Activated gamma-delta T cell treated with Interleukin-2 at 50 U/mL for 16 hours (primary cell): Measurements from ENCODE around the gene PRKG1.
A peak's percentile ranks its signal among the peaks of the same experiment; 100 is the strongest.
"Not testable (repeated sequence)": the region's sequence is repeated elsewhere in the genome, so short reads cannot be mapped to it uniquely, and the experiment has no call there.

Source experiments
- DNase-seq: peaks from one replicate; pipeline ENCODE4 v3.0.0-alpha.2; 2020

The PRKG1 gene

DNA sequence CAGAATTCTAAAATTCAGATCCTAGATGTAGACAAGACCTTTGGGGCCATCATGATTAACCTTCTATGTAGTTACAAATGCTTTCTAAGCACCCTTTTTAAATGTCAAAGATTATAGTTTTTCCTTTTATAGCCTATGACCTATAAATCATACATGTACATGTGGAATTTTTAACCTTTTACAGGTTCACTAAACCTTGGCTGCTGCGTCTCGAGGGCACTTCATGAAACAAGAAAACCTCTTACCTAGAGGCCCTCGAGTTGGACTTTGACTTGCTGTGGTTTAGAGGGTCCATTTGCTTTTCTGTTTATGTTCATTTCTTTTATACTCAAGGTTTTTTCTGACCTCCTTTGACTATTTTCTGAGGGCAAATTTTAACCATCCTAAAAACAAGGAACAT is 323.0 kb downstream of the PRKG1 start:
- no peak for DNase-seq

DNA sequence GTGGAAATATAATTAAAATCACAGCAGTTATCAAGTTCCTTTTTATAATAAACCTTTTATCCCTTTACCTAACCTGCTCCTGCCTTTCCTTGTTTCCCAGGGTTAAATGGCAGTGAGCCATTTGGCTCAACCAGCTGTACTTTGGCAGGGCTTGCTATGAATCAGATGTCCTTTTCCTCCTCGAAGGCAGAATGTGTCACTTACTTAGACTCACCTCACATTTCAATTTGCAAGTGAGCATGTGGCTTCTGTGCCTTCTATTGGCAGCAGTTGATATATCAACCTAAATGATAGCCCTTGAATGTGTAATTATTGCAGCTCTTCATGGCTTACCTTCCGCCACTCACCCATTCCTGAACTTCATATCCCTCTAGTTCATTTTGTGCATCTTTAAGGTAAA is 323.4 kb downstream of the PRKG1 start:
- DNase-seq, result no peak

DNA sequence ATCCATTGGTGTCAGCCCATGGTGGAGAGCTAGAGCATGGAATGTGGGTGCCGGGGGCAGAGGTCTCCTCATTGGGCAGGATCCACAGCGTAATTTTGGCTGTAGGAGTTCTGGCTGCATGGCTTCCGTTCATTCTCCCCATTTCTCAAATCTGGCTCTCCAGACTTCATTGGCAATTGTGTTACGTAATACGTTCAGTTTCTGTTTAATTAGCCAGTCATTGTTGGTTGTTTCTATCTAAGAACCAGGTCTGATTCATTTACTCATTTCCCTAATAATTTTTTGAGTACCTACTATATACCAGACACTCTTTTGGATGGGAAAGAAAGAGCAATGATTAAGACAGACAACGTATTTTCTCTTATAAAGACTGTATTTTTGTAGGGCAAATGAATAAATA is 325.6 kb downstream of the PRKG1 start:
- no peak for DNase-seq

DNA sequence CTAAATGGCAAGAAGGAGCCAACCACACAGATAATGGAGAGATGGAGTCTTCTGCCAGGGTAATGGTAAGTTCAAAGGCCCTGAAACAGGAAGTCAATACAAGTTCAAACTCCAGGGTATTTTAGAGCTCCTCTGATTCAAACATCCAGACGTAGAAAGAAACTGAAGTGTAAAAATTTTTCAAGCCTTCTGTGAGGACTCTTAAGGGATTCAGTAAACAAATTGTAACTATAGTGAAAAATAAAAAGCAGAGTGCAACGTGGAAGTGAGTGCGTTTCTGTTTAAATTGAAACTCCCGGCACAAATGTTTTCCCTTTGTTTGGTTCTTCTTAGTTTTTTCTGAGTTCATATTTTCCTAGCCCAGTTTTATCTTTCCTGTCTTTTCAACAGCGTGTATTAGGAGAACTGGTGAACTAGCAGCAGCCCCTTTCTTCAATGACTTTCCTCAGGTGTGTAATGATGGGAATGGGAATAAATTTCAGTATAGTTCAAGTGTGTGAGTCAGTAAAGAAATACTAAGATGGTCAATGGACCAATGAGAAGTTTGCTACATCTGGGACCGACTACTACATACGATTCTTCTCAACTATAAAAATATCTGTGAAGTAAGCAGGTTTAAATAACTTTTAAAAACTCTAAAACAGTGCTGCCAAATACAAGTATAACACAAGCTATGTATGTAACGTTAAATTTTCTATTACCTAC is 326.3 kb downstream of the PRKG1 start:
- no peak for DNase-seq

DNA sequence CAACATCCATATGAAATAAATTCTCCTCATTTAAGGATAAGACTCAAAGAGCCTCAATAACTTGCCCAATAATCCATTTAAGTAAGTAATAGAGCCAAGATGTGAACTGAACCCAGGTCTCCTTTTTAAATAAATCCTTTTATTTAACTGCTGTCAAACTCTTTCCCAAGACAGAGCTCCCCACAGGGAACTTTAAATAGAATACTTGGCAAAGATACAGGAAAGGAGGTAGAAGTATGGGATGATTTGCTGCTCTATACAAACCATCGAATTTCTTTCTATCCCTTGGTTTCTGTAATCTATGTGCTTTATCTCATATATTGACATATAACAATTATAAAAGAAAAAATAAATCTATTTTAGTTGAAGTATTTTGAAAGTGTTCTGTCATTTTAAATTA is 329.2 kb downstream of the PRKG1 start:
- no peak for DNase-seq

DNA sequence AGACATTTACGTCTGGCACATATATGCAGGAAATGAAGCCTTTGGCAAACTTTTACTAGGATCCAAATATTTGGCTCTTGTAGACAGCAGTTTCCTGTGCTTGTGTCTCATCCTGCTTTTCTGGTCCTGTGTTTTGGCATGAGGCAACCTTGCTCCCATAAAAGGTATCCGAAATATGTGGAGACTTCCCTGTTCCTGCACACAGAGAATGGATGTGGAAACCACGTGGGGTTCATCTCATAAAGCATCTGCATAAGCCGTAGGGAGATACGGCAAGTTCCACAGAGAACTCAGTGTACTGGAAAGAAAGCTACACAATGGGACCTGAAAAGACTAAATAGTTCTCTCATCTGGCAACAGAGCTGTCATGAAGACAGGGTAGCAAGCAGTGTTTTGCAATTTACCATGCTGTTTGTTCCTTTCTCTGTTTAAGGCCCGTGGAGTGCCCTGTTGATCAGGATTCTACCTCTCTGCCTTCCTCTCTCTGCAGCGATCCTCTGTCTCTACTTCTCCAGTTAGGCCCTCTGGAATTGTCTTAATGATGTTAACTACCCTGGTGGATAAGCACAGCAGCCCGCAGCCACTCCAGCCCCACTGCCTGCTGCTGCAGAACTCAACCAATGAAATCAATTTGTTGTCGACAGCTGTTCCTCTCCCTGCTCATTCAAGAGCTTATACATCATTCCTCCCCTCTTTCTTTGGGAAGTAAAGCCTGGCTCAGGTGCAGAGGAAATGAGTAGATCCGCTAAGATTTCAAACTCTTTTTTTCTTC is 331.5 kb downstream of the PRKG1 start:
- DNase-seq, result no peak

DNA sequence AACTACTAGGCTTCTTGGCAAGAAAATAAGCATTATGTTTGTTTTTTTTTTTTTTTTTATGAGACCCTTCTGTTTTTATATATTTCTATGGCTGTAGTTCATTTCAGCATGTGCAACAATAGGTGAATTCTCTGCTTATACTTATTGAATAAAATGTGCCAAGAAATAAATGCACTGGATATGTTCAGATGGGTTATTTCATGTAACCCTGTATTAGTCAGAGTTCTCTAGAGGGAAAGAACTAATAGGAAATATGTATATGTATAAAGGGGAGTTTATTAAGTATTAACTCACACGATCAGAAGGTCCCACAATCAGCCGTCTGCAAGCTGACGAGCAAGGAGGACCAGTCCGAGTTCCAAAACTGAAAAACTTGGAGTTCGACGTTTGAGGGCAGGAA is 332.3 kb downstream of the PRKG1 start:
- DNase-seq, result no peak

DNA sequence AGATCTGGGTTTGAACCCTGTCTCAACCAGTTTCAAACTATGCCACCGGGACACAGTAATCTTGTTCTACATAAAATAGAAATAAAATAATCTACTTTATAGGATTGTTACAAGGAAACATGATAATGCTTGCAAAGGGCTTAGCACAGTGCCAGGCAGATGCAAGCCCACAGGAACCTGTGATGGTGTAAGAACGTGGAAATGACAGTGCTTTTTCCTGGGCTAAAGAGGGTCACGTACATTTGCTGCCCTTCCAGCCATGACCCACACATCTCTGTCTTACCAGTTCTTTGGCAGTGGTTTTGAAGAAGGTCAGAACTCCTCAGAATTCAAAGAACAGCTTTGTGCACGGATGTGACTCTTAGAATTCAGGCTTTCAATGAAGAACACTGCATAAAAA is 342.2 kb downstream of the PRKG1 start:
- no peak for DNase-seq

DNA sequence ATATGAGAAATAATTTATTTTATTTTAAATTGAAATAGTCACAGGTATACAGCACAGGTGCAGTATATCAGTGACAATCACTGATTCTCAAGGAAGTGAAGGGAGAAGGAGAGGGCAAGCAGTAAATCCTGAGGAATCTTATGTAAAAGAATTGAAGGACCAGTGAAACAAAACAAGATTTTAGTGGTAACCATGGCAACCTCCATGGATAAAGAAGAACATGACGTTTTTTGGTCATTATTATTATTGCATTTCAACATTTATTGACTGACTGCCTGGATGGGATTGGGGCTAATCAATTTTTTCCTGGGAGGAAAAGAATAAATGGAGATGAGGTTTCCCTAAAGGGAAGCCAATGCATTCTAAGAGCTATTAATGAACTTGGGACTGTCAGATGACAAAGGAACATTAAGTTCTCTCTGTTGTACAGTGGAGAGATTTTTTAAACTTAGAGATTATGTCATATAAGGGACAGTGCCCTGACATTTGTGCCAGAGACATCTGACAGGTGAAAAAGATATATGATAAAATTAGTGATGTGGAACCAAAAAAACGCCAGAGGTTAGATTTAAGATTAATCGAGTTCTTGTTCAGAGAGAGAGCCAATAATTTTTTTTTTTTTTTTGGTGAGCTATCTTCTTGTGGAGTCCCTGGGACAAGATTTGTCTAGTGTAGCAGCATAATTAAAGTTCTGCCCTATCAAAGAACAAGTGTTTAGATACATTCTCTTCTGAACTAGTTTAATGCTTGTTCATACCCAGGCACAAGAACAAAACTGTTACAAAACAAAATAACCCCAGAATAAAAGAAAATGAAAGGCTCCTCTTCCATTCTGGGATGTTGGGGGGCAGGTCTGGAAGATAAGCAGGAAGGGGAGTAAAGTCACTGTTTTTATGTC is 345.2 kb downstream of the PRKG1 start:
- no peak for DNase-seq

DNA sequence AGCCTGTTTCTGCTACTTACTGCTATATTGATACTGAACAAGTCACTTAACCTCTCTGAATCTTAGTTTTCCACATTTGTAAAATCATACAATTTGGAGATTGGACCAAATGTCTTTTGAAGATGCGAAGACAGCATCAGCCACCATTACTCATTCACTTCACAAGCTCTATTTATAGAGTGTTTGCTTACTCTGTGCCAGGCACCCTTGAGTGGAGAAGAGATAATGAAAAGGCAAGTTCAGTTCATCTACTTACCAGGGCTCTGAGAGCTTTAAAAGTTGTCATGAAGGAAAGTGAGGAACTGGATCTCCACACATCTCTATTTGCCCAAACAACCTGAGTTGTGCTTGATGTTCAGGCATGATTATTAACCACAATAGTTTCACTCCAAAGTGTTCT is 347.6 kb downstream of the PRKG1 start:
- no peak for DNase-seq

DNA sequence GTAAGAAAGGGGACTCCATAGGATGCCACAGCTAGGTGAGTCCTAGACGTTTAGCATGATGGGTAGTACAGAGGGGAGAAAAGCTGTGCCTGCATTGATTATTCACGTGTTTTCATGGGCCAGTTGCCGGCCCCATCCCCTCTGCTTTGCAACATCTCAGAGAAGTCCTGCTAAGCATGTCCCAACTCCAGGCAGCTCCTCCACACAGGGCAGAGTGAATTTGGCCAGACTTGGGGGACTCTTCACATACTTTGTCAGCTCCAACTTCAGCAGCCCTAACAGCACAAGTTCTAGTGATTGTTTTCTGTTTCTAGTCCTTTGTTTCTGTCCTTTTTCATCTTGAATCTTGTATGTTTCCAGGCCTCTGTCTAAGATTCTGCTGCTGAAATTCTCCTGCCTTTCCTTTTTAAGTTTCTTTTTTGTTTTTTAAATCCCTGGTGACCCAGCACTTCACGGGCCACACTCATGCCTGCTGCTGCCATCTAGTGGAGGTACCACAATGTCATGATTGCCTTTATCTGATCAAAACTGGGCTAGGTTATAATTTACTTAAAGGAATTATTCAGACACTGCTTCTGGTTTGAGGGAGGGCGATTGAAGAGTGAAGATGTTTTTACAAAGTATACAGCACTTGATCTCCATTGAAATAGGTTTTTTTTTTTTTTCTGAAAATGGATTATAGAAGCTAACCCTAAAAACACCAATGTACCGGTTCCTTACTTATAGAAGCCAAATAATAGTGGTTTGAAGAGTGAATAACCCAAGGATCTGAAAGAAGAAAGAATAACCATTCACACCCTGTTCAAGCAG is 348.2 kb downstream of the PRKG1 start:
- peak; percentile 24 for DNase-seq

DNA sequence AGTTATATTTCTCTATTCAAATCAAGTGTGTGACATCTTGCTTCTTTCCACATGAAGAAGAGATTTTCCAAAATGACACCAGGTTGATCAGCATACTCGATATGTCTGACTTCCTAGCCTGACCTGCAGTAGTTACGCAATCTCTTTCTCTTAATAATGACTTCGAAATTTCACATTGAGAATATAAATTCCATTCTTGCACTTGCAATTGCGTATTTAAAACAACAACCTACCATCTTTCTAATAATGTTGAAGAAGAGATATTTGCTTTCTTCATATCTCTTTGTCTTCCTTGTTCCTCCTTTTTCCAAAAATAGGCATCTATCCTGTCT is 348.8 kb downstream of the PRKG1 start:
- no peak for DNase-seq

DNA sequence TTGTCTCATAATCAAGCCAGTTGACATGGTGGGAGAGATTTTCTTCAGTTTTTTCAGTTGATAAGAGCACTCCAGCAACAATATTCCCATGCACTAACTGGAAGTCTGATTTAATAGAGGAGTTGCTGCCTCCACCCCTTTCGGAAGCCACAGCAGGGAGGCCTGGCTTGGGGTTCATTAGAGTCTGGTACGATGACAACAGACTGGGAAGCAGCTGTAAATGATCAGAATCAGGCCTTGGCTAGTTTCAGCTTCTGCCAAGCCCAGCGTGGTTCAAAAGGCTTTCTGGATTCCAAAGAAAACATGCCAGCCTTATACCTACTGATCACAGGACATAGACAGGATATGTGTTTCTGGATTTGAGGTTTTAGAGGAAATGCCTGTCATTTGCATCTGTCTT is 351.1 kb downstream of the PRKG1 start:
- no peak for DNase-seq

DNA sequence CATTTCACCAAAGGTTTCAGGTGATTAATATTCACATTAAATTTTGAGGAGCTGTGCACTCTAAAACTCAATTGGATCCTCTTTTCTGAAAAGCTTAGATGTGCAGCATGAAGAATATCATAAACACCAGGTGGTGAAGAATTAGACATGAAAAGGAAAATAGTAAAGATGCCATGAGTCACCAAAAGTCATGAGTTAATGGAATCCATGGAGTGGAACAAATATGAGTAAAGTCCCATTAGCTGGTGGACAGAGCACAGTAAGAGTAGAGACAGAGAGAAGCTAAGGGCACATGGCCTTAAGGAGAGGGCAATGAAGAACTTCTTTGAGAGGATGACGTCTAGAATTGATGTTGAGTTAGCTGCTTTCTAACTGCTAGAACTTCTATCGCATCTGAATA is 353.5 kb downstream of the PRKG1 start:
- DNase-seq, result no peak

DNA sequence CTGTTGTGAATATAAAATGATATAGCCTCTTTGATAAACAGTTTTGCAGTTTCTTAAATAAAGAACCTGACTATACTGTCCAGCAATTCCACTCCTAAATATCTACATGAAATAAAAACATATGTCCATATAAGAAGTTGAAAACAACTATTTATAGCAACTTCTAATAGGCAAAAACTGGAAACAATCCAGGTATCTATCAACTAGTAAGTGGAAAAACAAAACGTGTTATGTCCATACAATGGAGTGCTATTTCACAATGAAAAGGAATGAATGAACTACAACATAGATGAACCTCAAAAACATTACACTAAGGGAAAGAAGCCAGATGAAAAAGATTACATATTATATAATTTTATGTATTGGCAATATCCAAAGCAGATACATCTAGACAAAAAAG is 356.2 kb downstream of the PRKG1 start:
- no peak for DNase-seq

DNA sequence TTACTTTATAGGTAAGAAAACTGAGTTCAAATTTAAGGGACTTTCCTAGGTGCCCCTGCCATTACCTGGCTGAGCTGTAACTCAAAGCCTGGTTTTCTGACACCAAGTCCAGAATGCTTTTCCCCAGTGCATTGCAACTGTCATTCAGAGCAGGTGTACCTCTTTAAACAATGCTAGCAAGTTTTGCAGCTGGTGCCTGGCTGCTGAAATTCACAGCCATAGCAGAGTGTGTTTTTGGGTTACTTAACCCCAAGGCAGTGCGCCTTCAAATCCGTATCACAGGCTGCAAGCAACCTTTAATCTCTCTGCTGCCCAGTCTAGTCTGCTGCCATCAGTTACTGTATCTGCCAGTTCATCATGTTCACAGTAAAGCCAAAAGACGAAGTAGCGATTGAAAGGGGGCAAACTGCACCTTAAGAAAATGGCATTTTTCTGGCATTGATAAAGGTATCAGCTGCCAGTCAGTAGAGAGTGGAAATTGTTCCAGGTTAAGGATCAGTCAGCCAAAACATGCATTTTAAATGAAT is 359.7 kb downstream of the PRKG1 start:
- no peak for DNase-seq

DNA sequence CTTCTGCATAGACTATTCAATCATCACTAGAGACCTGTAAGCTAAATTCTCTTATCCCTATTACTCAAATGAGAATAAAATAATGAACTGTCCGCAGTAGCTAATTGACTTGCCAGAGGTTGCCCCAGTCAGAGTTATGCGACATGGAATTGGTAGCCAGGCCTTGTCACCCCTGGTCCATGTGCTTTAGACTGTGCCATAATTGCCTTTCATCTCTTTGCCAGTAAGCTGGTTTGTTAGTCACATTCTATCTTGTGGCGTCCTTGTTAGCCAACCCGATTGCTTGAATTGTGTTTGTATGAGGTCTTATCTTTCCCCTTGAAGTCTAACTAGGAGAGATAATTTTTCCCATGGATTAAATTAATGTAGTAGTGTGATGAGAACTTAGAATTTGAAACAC is 362.5 kb downstream of the PRKG1 start:
- no peak for DNase-seq

DNA sequence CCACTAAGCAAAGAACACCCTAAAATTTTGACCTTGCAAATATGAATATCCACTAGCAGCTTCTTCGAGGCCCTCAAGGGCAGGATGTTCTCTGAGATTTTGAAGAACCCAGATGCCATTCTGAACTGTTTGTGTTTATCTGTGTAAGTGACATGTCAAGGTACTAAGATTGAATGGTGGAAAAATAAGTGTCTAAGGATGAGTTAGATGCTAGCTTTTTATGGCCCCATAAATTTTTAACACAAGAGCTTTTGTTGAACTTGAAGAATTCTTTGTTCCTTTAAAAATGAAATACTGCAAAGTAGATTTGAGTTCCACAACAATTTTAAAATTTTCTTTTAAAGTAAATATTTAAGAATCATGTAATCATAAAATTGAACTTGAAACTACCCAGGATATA is 365.4 kb downstream of the PRKG1 start:
- no peak for DNase-seq

DNA sequence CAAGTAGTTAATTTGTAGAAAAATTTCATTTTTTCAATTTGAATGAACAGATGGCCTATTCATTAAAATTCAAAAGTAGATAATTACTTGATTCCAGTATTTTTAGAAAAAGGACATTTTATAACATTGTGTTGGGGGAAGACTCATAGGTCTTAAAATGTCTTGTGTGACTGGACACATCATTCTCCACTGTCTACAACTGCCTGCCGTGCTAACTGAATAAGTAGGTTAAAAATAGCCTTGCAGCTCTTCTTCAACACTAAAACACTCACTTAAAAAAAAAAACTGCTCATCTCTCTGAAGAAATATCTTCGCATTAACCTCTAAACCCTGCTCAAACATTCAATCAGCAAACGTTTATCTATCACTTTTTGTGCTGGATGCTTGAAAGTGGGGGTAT is 371.3 kb downstream of the PRKG1 start:
- DNase-seq, result no peak

DNA sequence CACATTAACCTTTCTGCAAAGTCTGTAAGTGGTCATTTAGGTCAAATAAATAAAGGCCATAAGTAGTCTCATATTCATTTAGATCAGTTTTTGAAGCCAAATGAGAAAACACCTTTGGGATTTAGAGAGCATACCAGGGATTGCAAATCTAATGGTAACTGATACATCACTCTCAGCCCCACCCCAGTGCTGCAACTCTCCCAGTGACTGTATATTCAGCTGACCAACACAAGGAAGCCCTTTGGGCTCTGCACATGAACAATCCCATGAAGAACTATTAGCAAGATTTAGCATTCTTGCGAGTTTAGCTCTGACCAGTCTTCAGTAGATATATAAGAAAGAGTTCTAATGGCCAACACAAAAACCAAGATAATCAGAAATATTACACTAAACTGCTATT is 372.8 kb downstream of the PRKG1 start:
- DNase-seq, result no peak

DNA sequence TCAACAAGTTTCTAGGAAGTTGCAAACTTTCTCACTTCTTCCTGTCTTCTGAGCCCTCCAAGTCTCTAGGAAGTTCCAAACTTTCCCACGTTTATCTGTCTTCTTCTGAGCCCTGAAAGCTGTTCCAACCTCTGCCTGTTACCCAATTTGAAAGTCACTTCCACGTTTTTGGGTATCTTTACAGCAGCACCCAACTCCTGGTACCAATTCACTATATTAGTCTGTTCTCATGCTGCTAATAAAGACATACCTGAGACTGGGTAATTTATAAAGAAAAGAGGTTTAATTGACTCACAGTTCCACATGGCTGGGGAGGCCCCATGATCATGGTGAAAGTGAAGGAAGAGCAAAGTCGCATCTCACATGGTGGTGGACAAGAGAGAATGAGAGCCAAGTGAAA is 381.5 kb downstream of the PRKG1 start:
- DNase-seq, result not testable (repeated sequence)

DNA sequence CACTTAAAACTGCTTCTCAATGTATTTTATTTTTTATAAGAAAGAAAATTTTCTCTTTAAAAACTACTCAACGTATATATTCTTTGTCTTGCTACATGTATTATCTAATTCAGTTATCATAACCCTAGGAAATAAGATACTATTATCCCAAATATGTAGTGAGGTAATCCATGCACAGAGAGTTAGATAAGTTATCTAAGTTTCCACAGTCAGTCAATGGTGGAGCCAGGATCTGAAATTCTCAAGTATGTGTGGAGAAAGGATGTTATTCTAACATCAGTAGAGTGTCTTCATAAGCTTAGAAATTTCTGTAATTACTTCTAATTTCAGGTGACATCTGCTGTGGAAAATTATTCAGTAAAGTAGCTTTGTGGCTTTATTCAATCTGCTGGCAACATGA is 385.2 kb downstream of the PRKG1 start:
- DNase-seq, result no peak
